HepG2 (cell line): ENCODE measurements around the gene XRCC5. TPM values are rescaled to one million over a fixed set of nuclear protein-coding genes. Genes with fewer than 3 reads are reported as not detected.

Experiments
- DMTF1 ChIP-seq: sonication (generic); formaldehyde crosslinking; IDR thresholded peaks from 2 replicates; pipeline ENCODE4 v1.4.0; 2020; ENCODE audit warnings: mild to moderate bottlenecking, missing genetic modification reagents
- GATAD2A ChIP-seq: IDR thresholded peaks from 2 replicates; pipeline ENCODE4 v1.6.1; 2016
- HNF4G ChIP-seq, 2 experiments: sonication (generic) in 1 of 2; formaldehyde crosslinking in 1 of 2; IDR thresholded peaks; 2 replicates each; pipeline versions ENCODE4 v1.4.0 to v1.6.1; 2011 to 2020; ENCODE audit warnings: borderline replicate concordance in 2 of 2, low read depth in 2 of 2, mild to moderate bottlenecking in 2 of 2, low read length in 1 of 2, missing genetic modification reagents in 1 of 2, moderate library complexity in 1 of 2
- ISX ChIP-seq: sonication (generic); formaldehyde crosslinking; conservative IDR thresholded peaks from 2 replicates; pipeline ENCODE4 v1.5.0; 2020; ENCODE audit warnings: missing genetic modification reagents
- NR2F1 ChIP-seq, 2 experiments: fragments of 450-650 bp in 1 of 2; formaldehyde crosslinking in 1 of 2; IDR thresholded peaks; 2 replicates each; pipeline versions ENCODE4 v1.5.0 to v1.6.1; 2016 to 2020; ENCODE audit warnings: mild to moderate bottlenecking in 1 of 2, missing compliant biosample characterization in 1 of 2, missing genetic modification reagents in 1 of 2, moderate library complexity in 1 of 2
- PAXIP1 ChIP-seq: sonication (generic); formaldehyde crosslinking; conservative IDR thresholded peaks from 2 replicates; pipeline ENCODE4 v1.4.0; 2020; ENCODE audit warnings: mild to moderate bottlenecking, missing genetic modification reagents, moderate library complexity
- ZNF577 ChIP-seq: sonication (generic); formaldehyde crosslinking; IDR thresholded peaks from 2 replicates; pipeline ENCODE4 v1.4.0; 2020; ENCODE audit warnings: mild to moderate bottlenecking, low read depth, missing genetic modification reagents, borderline replicate concordance
- ZSCAN5A ChIP-seq: sonication (generic); formaldehyde crosslinking; IDR thresholded peaks from 2 replicates; pipeline ENCODE4 v1.8.0; 2022; ENCODE audit warnings: mild to moderate bottlenecking, missing genetic modification reagents, borderline replicate concordance
- polyA plus RNA-seq, 8 experiments: library from polyadenylated mRNA; depleted of rRNA in 3 of 8; stranded (reverse) in 7 of 8; unstranded in 1 of 8; fragments of >200 nt; fragmentation: Illumina TruSeq in 4 of 8; extraction: Trizol in 4 of 8; gene quantifications; 2 replicates each; pipeline versions ENCODE4 v1.2.1 to v1.2.3, GENCODE V29; 2011 to 2016; ENCODE audit warnings: low read depth in 4 of 8, missing spikeins in 1 of 8, mixed read lengths in 1 of 8; ENCODE audit not compliant: insufficient read depth in 1 of 8
- total RNA-seq, 5 experiments: library from RNA; depleted of rRNA; stranded (reverse); fragments of >200 nt; fragmentation: Illumina TruSeq; extraction: Trizol; gene quantifications; 2 replicates each; pipeline ENCODE4 v1.2.3, GENCODE V29; 2016; ENCODE audit warnings: low read depth in 1 of 5
- TF ChIP-seq, protein P1 (sequence below): sonication (generic); formaldehyde crosslinking; IDR thresholded peaks from 2 replicates; pipeline ENCODE4 v1.5.0; 2020; ENCODE audit warnings: mild to moderate bottlenecking, missing genetic modification reagents

Gene XRCC5
- total and polyA plus RNA-seq, 2 of the 13 experiments (the other 11 are each of a cell fraction or from before 2014, with no cell fraction given), result 264 to 454 TPM

- TF ChIP-seq PAXIP1 (peak; percentile 54; the same call in 1 of the 2 replicates), DMTF1 (no peak), ZNF577 (CRISPR knock-in tag) (no peak), NR2F1 (CRISPR knock-in tag; IDR thresholded peaks at IDR 0.05) (no peak), ZSCAN5A (CRISPR knock-in tag) (no peak), GATAD2A (CRISPR knock-in tag) (peak; percentile 56), ISX (no peak), HNF4G (IDR thresholded peaks at IDR 0.05; ENCODE audit: borderline replicate concordance, low read depth, low read length) (0 out of 2 replicates have a peak, but pooled peaks have one; percentile 13), HNF4G (CRISPR knock-in tag; IDR thresholded peaks at IDR 0.05; ENCODE audit: borderline replicate concordance, low read depth) (no peak)
- TF ChIP-seq, protein P1, sequence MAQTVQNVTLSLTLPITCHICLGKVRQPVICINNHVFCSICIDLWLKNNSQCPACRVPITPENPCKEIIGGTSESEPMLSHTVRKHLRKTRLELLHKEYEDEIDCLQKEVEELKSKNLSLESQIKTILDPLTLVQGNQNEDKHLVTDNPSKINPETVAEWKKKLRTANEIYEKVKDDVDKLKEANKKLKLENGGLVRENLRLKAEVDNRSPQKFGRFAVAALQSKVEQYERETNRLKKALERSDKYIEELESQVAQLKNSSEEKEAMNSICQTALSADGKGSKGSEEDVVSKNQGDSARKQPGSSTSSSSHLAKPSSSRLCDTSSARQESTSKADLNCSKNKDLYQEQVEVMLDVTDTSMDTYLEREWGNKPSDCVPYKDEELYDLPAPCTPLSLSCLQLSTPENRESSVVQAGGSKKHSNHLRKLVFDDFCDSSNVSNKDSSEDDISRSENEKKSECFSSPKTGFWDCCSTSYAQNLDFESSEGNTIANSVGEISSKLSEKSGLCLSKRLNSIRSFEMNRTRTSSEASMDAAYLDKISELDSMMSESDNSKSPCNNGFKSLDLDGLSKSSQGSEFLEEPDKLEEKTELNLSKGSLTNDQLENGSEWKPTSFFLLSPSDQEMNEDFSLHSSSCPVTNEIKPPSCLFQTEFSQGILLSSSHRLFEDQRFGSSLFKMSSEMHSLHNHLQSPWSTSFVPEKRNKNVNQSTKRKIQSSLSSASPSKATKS (CRISPR knock-in tag), result no peak
These were observed 22.8 kb upstream of the XRCC5 start (continued) for GRCh38 chr2:216086207-216086893.
